ENCODE measurements around the gene ATF3. TPM values are rescaled to one million over a fixed set of nuclear protein-coding genes. Genes with fewer than 3 reads are reported as not detected.

The ATF3 gene
- total RNA-seq, 1 donor from 2014 or later = 34.9 TPM

DNA sequence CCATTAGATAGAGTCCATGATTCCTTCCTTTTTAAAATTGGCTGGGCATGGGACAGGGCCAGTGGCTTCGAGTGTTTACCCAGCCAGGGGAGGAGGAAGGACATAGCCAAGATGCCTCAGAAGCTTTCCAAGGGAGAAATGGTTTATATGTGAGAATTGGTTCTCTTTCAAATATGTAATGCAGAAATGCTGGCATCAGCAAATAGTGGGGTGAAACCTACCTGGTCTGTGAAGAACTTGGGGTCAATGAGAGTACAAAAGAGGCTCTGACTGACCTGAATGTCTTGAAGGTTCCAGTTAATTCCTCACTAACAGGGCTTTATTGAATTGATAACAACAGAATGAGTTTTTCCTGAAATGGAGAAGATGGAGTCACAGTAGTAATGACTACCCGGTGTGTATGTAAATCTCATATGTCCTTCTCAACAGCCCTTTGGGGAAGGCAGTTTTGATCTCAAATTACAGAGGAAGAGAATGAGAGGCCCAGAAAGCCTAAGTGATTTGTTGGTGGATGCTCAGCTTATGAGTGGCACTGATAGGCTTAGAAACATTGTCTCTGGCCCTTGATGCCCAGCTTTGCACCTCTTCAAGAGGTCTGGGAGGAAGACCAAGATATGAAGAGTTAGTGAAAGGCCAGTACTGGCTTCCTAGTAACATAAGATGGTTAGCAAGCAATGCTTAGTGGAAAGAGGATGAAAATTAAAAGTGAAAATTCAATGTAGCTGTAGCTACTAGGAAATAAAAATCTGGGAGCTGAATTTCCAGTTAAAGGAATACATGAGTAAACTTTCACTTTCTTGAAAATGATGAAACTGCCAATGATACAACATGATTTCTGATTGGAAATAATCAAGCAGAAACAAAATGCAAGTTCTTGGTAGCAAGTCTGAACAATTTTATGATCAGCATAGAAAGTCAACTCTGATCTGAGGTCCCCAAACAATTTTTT, 2.7 kb downstream of the ATF3 start:
- Histone ChIP-seq H3K4me3 (no peak overlapping the region), H3K9me3 (no peaks in the 10 kb centered on the region), H3K4me1 (peaks cover 38% of the 10 kb centered on the region), H3K27ac (no peak overlapping the region), H3K36me3 (peaks cover 0 to 13% of the 10 kb centered on the region in 2 donors), H3K27me3 (no peaks in the 10 kb centered on the region)
- TF ChIP-seq, protein P1, sequence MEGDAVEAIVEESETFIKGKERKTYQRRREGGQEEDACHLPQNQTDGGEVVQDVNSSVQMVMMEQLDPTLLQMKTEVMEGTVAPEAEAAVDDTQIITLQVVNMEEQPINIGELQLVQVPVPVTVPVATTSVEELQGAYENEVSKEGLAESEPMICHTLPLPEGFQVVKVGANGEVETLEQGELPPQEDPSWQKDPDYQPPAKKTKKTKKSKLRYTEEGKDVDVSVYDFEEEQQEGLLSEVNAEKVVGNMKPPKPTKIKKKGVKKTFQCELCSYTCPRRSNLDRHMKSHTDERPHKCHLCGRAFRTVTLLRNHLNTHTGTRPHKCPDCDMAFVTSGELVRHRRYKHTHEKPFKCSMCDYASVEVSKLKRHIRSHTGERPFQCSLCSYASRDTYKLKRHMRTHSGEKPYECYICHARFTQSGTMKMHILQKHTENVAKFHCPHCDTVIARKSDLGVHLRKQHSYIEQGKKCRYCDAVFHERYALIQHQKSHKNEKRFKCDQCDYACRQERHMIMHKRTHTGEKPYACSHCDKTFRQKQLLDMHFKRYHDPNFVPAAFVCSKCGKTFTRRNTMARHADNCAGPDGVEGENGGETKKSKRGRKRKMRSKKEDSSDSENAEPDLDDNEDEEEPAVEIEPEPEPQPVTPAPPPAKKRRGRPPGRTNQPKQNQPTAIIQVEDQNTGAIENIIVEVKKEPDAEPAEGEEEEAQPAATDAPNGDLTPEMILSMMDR (IDR thresholded peaks at IDR 0.05) = no peak
- TF ChIP-seq POLR2A (IDR thresholded peaks at IDR 0.05) (no peak), POLR2AphosphoS5 (IDR thresholded peaks at IDR 0.05; ENCODE audit: insufficient read depth in 1 of 2, low read depth in 1 of 2) (no peak)
- no peak for DNase-seq (ENCODE audit: extremely low spot score in 2 of 2)
- intact Hi-C loops (cut with DNase I) = no loop called here

DNA sequence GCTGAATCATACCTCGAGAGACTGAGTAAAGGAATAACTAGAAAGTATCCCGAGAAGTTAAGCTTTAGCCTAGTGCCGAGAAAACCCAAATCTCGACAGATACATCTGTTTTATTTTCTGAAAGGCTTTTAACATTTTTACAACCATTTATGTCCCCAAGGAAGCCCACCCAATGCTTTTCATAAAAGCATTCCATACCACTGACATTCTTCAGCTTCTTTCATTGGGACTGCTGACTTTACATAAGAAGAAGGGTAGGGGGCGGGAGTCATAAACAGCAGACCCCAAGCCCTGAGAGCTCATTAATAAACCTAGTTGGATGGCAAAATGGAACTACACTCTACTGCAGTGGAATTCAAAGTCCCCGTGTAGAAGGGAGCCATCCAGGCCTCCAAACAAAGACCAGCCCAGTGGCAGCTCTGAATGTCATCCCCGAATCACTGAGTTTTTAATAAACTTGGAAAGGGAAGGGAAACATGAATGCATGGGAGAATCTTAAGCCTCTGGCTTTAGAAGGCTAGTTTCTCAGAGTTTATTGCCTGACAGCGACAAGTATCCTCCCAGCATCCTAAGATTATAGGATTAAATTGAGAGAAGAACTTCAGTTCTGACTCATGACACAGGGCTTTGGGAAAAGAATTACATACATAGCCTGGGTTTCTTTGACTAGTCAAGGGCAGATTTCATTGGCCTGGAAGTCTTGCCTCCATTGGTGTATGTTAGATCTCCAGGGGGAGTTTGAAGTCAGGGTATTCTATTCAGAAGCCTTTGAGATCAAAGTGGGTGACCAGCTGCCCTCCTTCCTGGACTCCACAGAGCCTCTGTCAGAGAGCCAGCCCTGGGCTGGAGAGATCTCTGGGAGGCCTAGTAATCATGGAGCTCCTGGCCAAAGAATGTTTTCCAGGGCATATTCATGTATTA, 3.7 kb downstream of the ATF3 start:
- no peak for DNase-seq (ENCODE audit: extremely low spot score in 2 of 2)
- Histone ChIP-seq H3K27ac (no peak overlapping the region), H3K9me3 (no peaks in the 10 kb centered on the region), H3K4me1 (peaks cover 28% of the 10 kb centered on the region), H3K36me3 (peaks cover 0 to 15% of the 10 kb centered on the region in 2 donors), H3K27me3 (no peaks in the 10 kb centered on the region), H3K4me3 (no peak overlapping the region)
- intact Hi-C loops (cut with DNase I) = no loop called here
- TF ChIP-seq POLR2AphosphoS5 (IDR thresholded peaks at IDR 0.05; ENCODE audit: insufficient read depth in 1 of 2, low read depth in 1 of 2) (no peak), POLR2A (IDR thresholded peaks at IDR 0.05) (no peak)
- TF ChIP-seq, protein P1 (IDR thresholded peaks at IDR 0.05) = no peak

DNA sequence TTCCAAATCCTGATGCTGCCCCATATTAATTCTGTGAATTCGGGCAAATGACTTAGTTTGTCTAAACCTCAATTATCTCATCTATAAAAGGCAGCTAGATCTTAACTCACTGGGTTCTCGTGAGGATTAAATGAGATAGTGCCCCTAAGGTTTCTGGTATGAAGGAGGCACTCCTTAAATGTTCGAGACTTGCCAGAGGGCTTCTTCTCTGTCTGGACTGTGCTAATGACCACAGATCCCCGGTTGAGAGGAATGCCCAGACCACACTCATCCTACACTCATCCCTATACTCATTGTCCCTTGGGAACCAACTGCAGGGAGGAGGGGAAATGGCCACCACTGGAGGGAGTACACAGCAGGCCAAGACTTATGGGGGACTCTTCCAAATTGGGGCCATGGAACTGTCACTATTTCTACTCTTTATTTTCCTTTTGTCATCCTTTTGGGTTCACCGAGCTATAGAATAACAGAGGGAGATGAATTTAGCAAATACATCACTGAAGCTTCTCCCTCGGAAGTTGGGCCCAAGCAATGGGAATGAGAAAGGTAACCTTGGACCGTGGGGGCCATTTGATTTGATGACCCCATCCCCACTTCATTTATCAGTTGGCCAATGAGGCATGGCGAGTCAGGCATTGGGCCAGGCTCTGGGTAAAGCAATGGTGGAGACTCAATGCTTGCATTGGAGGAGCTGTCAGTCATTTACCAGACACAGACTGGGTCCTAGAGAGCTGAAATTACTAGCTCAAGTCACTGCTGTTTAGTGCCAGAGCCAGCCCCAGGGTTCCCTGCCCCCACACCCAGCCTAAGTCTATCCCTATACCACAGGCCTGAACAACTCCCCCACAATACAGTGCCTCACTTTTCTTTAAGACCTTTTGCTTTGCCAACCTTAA, 5.1 kb downstream of the ATF3 start:
- Histone ChIP-seq H3K36me3 (peaks cover 0 to 24% of the 10 kb centered on the region in 2 donors), H3K4me3 (no peak overlapping the region), H3K27ac (no peak overlapping the region), H3K27me3 (no peaks in the 10 kb centered on the region), H3K4me1 (peaks cover 19% of the 10 kb centered on the region), H3K9me3 (no peaks in the 10 kb centered on the region)
- intact Hi-C loops (cut with DNase I) = no loop called here
- DNase-seq (ENCODE audit: extremely low spot score in 2 of 2) = no peak
- no peak for TF ChIP-seq POLR2A (IDR thresholded peaks at IDR 0.05)
- no peak for TF ChIP-seq POLR2AphosphoS5 (IDR thresholded peaks at IDR 0.05; ENCODE audit: insufficient read depth in 1 of 2, low read depth in 1 of 2)
- TF ChIP-seq, protein P1 (IDR thresholded peaks at IDR 0.05) = no peak

DNA sequence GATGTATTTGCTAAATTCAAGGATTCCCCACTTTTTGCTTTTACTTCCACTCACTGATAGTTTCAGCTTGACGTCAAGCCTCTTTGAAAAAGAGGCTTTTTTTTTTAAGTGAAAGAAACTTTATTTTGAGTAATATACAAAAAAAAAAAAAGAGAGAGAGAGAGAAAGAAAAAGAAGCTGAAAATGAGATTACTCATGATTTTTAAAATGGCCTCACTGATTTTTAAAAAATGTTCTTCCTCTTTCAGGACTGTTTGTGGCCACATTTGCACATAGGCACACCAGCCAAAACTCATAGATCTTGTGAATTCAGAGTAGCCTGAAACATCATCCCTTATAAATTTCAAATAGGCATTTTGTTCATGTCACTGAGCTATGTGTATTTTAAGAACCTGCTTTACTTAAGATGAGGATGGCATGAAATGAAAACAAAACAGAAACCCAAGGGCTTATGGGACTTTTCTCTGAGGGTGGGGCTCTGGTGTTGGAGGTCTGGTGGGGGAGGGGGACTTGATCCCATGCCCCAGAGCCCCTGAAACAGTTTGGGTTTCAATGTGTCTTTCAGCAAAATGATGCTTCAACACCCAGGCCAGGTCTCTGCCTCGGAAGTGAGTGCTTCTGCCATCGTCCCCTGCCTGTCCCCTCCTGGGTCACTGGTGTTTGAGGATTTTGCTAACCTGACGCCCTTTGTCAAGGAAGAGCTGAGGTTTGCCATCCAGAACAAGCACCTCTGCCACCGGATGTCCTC, 6.1 kb downstream of the ATF3 start:
- peaks cover 0 to 27% of the 10 kb centered on the region in 2 donors for H3K36me3 ChIP-seq
- TF ChIP-seq, protein P1 (IDR thresholded peaks at IDR 0.05) = no peak
- TF ChIP-seq POLR2AphosphoS5 (IDR thresholded peaks at IDR 0.05; ENCODE audit: insufficient read depth in 1 of 2, low read depth in 1 of 2) = no peak

More for the DNA sequence above, 6.1 kb downstream of the ATF3 start:
- H3K9me3 ChIP-seq = no peaks in the 10 kb centered on the region
- intact Hi-C loops (cut with DNase I) = no loop called here
- peaks cover 15% of the 10 kb centered on the region for H3K4me1 ChIP-seq
- no peak for DNase-seq (ENCODE audit: extremely low spot score in 2 of 2)
- no peak overlapping the region for H3K27ac ChIP-seq
- no peak overlapping the region for H3K4me3 ChIP-seq
- no peaks in the 10 kb centered on the region for H3K27me3 ChIP-seq

All from vagina (tissue), 2 donors.